Measurements from ENCODE around the gene ATF4.
A peak's percentile ranks its signal among the peaks of the same experiment; 100 is the strongest.

Gene ATF4

DNA sequence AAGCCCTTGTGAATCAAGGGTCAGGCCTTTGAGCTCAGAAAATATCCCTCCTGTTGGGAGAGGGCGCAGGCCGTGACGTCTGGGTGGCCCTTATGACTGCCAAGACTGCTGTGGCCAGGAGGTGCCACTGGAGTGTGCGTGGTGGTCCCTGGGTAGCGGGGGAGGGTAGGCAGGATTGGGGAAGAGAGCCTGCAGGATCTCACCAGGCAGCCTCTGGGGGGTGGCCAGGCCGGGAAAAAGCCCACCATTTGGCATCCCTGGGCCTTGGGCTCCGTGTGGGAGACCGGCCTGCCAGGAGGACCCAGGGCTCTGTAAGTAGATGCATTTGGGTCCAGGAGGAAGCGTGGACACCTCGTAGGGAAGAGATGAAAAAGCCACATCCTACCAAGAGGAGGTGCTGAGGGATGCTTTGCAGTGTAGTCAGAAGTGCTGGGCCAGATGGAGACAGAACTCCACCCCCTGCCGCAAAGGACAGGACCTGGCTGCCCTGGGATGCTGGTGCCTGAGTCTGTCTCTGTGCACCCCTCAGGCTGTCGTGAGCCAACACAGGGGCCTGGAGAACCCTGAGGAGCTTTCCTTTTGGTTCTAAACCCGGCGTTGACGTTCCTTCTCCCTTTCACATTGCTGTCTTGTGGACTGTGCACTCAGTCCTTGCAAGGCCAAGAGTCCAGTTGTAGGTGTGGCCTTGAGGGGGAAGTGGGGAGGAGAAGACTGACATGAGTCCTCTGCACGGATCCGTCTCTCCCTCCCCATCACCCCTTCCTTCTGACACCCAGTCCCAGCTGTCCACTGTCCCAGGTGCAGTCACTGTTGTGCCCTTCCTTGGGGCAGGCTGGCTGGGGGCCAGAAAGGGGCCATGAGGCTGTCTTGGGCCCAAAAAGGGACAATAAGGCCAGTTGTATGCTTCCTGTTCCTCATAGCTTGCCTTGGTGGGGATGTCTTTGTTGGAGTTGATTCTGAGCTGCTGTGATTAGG, 31.0 kb upstream of the ATF4 start:
- in situ Hi-C loops (cut with MboI; ENCODE audit: low sequenced_read_pairs, unreplicated experiment): no loop called here
- no peak for DNase-seq (ENCODE audit: low spot score)
- TF ChIP-seq, protein P1, sequence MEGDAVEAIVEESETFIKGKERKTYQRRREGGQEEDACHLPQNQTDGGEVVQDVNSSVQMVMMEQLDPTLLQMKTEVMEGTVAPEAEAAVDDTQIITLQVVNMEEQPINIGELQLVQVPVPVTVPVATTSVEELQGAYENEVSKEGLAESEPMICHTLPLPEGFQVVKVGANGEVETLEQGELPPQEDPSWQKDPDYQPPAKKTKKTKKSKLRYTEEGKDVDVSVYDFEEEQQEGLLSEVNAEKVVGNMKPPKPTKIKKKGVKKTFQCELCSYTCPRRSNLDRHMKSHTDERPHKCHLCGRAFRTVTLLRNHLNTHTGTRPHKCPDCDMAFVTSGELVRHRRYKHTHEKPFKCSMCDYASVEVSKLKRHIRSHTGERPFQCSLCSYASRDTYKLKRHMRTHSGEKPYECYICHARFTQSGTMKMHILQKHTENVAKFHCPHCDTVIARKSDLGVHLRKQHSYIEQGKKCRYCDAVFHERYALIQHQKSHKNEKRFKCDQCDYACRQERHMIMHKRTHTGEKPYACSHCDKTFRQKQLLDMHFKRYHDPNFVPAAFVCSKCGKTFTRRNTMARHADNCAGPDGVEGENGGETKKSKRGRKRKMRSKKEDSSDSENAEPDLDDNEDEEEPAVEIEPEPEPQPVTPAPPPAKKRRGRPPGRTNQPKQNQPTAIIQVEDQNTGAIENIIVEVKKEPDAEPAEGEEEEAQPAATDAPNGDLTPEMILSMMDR (IDR thresholded peaks at IDR 0.05; ENCODE audit: borderline replicate concordance, control extremely low read depth, extremely low read depth, insufficient read depth, missing control alignments): no peak

DNA sequence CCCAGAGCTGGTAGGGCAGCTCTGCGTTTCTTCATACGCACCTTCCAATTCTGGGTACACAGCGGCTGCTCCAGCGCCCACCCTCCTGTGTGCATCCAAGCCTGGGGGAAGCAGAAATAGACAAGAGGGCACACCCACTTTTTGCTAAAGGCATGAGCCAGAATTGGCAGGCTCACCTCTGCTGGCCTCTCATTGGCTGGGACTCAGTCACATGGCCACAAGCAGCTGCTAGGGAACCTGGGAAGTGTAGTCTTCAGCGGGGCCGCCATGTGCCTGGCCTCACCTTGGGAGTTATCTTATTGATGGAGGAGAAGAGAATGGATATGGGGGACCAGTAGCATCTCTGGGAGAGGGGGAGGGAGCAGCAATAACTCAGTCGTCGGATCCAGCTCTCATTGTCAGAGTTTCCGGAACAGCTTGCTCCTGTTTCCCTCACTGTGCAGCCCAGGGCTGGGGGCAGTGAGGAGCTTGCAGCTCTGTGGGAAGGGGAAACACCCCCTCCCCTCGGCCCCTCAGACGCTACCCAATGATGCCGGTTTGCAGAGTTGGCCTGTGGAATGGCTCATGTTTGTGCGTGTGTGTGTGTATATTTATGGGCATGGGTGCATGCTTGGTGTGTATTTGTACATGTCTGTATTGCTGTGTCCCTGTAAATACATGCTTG, 30.1 kb upstream of the ATF4 start:
- TF ChIP-seq, protein P1 (IDR thresholded peaks at IDR 0.05; ENCODE audit: borderline replicate concordance, control extremely low read depth, extremely low read depth, insufficient read depth, missing control alignments): no peak
- DNase-seq (ENCODE audit: low spot score): peak; percentile 93
- in situ Hi-C loops (cut with MboI; ENCODE audit: low sequenced_read_pairs, unreplicated experiment): no loop called here

GRCh38 chr22:39490966-39491680, 29.2 kb upstream of the ATF4 start:
- no peak for DNase-seq (ENCODE audit: low spot score)
- TF ChIP-seq, protein P1 (IDR thresholded peaks at IDR 0.05; ENCODE audit: borderline replicate concordance, control extremely low read depth, extremely low read depth, insufficient read depth, missing control alignments): no peak
- in situ Hi-C loops (cut with MboI; ENCODE audit: low sequenced_read_pairs, unreplicated experiment): no loop called here

GRCh38 chr22:39491696-39492095, 28.7 kb upstream of the ATF4 start:
- DNase-seq (ENCODE audit: low spot score): no peak
- TF ChIP-seq, protein P1 (IDR thresholded peaks at IDR 0.05; ENCODE audit: borderline replicate concordance, control extremely low read depth, extremely low read depth, insufficient read depth, missing control alignments): no peak
- in situ Hi-C loops (cut with MboI; ENCODE audit: low sequenced_read_pairs, unreplicated experiment): no loop called here

GRCh38 chr22:39492186-39492585, 28.2 kb upstream of the ATF4 start:
- TF ChIP-seq, protein P1 (IDR thresholded peaks at IDR 0.05; ENCODE audit: borderline replicate concordance, control extremely low read depth, extremely low read depth, insufficient read depth, missing control alignments): no peak
- in situ Hi-C loops (cut with MboI; ENCODE audit: low sequenced_read_pairs, unreplicated experiment): no loop called here
- DNase-seq (ENCODE audit: low spot score): no peak

GRCh38 chr22:39493759-39494158, 26.6 kb upstream of the ATF4 start:
- DNase-seq (ENCODE audit: low spot score): no peak
- in situ Hi-C loops (cut with MboI; ENCODE audit: low sequenced_read_pairs, unreplicated experiment): no loop called here
- TF ChIP-seq, protein P1 (IDR thresholded peaks at IDR 0.05; ENCODE audit: borderline replicate concordance, control extremely low read depth, extremely low read depth, insufficient read depth, missing control alignments): no peak

Data from GM13976 (cell line).